GM18858 (cell line): ENCODE measurements around the gene NDUFS1.
"Not testable (repeated sequence)": the region's sequence is repeated elsewhere in the genome, so short reads cannot be mapped to it uniquely, and the experiment has no call there.

Source experiments
- ATAC-seq: cut with Tn5 transposase; IDR thresholded peaks from one replicate; pipeline ENCODE4 v1.9.1; 2021; ENCODE audit not compliant: unreplicated experiment

NDUFS1 gene

DNA sequence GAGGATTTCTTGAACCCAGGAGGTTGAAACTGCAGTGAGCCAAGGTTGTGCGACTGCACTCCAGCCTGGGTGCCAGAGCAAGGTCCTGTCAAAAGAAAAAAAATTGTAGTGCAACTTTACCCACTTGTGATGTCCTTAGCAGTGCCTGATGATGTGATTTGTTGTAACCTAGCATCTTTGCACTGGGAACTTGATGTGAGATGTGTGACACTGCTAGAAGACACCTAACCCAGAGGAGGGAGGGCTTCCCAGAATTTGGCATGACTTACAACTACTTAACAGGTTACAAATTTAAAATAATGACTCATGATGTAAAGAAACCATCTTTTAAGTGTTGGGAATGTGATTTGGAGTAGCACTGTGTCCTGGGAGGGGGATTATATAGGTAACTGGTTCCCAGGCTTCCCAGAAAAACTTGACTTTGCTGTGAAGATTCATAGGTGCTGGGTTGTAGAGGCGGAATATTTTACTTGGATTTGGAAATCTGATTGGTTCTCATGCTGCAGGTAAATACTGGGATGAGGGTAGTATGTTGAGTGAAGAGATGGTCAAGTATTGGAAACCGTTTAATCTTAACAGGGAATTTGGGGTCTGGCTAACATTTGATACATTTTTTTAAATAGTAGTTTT is 4.1 kb upstream of the NDUFS1 start:
- no peak for ATAC-seq

DNA sequence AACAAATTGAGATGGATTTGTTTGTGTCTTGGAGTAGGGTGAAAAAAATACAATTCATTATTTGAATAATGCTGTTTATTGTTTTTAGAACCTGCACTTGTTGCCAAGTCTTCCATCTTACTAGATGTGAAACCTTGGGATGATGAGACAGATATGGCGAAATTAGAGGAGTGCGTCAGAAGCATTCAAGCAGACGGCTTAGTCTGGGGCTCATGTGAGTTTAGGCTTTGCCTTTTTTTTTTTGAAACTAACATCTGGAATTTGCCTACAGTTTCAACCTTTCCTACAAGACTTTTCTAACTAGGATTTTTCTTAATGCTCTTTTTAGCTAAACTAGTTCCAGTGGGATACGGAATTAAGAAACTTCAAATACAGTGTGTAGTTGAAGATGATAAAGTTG is 3.2 kb upstream of the NDUFS1 start:
- ATAC-seq = not testable (repeated sequence)

DNA sequence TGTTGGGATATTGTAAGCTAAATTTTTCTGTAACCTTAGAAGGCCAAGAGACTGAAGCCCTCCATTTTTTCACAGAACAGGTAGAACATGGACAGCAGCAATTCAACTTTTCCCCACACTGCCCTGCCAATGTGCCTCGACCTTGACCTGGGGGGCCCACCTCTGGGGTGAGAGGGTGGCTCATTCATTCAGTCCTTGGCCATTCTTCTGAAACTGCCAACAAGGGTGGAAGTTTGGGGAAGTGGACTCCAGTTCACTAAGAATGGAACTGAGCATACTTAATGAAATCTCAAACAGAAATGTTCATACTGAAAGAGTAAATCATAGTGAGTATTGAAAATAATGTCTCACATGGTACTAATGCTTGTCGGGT is 1.5 kb upstream of the NDUFS1 start:
- no peak for ATAC-seq

- peak; percentile 26 for ATAC-seq
Observed at GRCh38 chr2:206160125-206160806, 1.0 kb upstream of the NDUFS1 start.

DNA sequence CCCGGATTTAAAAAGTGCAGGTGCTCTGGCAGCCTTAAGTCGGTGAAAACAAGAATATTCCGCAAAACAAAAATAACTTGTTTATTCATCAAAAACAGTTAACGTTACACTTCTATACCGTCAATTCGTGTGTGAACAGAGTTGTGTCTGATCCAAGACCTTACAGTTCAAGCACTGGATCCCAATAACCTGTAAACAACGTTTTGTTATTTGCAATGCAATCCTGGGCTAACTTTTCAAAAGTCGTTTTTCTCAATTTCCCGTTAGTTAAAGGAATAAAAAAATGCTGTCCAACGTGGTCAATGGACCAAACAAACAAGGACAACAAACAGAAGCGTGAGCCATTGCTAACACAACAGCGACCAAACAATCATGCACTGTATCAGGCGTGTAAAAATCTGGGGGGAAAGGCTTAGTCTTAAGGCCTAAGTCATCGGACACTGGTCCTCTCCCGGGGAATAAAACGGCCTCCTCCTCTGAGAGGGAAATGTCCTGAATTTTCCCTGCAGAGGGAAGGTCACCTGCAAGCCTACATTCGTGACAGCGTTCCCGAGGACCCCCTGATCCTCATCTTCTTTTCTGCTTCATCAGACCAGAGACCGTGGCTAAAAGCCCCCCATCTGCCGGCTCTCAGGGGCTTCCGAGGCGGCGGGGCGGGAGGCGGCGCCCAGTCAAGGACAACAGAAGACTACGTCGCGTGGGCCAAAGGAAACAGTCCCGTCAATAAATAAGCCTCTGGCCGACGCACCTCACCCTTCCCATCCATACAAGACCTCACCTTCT is 490 bp downstream of the NDUFS1 start:
- no peak for ATAC-seq

DNA sequence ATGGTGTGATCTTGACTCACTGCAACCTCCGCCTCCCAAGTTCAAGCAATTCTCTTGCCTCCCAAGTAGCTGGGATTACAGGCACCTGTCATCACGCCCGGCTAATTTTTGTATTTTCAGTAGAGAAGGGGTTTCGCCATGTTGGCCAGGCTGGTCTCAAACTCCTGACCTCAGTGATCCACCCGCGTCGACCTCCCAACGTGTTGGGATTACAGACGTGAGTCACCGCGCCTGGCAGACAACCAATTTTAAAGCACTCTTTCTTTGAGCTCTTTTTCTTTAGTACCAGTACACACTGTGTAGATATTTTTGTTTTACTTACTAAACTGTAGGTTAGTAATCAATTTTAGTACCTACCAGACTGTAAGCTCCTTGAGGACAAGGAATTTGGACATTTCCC is 2.2 kb downstream of the NDUFS1 start:
- ATAC-seq = not testable (repeated sequence)

GRCh38 chr2:206154197-206154596 is 5.0 kb downstream of the NDUFS1 start:
- peak; percentile 50 for ATAC-seq

GRCh38 chr2:206150631-206151030 is 8.6 kb downstream of the NDUFS1 start:
- ATAC-seq = no peak

GRCh38 chr2:206150168-206150567 is 9.1 kb downstream of the NDUFS1 start:
- ATAC-seq = no peak

DNA sequence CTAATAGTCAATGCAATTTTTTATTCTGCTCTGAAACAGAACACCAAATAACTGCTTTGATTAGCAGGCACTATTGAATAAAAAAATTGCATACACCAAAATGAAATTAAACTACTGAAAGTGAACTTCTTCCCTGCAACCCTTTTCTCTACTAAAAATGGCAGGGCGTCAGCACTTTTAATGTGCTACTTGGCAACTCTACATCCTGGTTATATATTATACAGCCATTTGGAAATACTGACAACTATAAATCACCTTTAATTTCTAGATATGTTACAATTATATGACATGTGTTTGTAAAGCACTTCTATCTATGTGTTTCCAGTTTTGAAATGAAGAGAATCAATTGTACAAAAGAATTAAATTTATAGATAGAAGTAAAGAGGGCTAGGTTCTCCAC is 9.9 kb downstream of the NDUFS1 start:
- no peak for ATAC-seq

- no peak for ATAC-seq
Observed at GRCh38 chr2:206145665-206146064, 13.6 kb downstream of the NDUFS1 start.

DNA sequence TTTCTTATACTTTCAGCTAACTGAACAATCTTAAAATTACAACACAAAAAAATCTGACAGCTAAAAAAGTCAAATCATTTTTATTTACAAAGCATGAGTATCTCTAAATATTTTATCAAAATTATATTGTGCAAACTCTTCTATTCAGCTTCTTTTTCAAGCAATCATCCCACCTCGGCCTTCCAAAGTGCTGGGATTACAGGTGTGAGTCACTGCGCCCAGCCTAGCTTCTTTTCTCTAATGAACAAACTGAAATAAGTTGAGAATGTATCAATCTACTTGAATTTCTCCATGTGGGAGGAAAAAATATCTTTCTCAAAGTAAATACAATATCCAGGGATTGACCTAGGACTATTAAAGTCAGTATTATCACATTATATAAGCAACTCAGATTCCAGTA is 14.9 kb downstream of the NDUFS1 start:
- ATAC-seq = no peak

- ATAC-seq = no peak
Observed at GRCh38 chr2:206143451-206143850, 15.8 kb downstream of the NDUFS1 start.

GRCh38 chr2:206127656-206128055 is 31.6 kb downstream of the NDUFS1 start:
- ATAC-seq = no peak

DNA sequence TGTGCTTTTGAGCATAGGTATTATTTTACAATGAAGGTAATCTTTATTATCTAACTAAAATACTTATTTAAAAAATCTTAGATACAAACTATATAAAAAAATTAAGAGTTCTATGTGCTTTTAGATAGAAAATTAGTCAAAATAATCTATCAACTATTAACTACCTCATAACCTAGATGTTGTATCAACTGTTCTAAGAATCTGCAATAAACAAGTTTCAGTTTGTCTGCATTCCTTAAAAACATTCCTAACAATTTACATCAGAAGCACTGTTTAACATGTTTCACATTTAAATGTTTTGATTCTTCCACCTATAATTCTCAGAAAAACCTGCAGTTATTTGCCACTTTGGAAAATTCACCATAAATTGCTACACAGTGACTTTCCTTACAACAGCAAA is 33.3 kb downstream of the NDUFS1 start:
- no peak for ATAC-seq

GRCh38 chr2:206122569-206122968 is 36.7 kb downstream of the NDUFS1 start:
- ATAC-seq = not testable (repeated sequence)

DNA sequence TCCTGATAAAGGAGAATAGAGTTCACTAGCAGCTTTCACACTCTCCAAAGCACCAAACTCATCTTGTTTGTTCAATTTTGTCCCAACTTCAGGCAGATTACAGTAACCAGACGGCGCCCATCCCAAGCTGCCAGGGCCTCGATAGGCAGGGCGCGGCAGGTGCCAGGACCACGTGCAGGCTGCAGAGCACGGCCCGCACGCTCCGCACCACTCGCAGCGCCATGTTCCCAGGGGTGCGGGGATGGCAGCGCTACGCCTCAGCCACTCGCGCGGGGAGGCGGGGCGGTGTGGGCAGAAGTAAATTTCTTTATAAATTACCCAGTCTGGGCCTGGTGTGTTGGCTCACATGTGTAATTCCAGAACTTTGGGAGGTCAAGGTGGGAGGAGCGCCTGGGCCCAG is 43.0 kb downstream of the NDUFS1 start:
- ATAC-seq = no peak

- no peak for ATAC-seq
Observed at GRCh38 chr2:206115026-206115578, 44.1 kb downstream of the NDUFS1 start.

DNA sequence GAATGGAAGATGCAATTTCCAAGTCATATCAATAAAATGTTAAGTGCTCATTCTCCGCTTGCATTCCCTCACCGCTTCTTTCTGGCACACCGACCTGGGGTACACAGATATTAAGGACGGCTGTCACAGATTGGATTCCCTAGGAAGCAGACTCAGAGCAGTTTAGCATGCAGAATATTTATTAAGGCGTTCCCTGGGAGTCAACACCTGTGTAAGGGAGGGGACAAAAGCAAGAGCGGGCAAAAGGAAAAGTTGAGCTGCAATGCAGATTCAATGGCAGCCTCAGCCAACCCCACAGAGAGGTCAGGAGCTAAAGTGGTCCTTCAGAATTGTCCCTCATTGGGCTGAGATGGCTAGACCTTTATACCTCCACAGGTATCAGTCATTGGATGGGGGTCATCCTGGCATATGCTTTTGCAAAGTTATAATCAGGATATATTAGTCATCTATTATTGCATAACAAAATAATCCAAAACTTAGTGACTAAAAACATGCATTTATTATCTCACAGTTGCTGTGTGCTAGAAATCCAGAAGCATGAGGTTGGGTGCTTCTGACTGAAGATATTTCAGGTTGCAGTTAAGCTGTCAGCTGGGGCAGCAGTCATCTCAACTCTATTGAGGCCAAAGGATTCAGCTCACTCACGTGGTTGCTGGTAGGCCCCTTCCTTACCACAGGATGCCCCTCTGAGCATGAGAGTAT is 46.2 kb downstream of the NDUFS1 start:
- ATAC-seq = no peak

DNA sequence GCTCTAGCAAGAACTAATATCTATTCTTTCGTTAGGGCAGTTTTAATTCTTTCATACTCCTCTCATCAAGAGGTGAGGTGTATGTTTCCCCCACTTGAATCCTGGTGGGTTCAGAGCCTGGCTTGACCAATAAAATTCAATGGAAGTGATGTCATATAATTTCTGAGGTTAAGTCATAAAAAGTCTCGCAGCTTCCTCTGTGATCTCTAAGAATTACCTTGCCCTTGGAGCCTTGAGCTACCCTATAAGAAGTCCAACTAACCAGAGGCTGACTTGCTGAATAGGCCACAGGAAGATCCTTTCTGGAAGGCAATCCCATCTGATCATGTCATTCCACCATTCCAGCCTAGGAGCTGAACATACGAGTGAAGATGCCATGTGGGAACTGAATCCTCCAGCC is 47.1 kb downstream of the NDUFS1 start:
- no peak for ATAC-seq

DNA sequence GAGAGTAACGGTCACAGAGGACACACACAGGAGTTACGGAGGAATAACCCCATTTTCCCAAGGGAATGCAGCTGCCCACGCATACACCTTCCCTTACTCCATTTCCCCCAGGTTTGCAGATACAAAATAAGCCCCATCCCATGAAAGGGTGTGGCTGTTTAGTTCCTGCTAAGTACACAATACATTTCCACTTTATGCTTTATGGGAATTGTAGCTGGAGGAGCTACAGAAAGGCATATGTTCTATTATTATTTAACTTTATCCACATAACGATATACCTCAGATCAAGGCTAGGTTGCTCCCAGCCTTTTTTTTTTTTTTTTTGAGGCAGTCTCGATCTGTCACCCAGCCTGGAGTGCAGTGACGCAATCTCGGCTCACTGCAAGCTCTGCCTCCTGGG is 50.5 kb downstream of the NDUFS1 start:
- no peak for ATAC-seq
